HepG2 (cell line): ENCODE data around the gene BCAT1. TPM values are rescaled to one million over a fixed set of nuclear protein-coding genes. Genes with fewer than 3 reads are reported as not detected.

Experiments used
- ATAC-seq: fragments of 200-7000 bp; cut with Tn5 transposase; 3 replicates; pipeline ENCODE4 v1.9.1; 2020; ENCODE audit warnings: mild to moderate bottlenecking, moderate library complexity
- BruUV-seq: library from RNA; stranded (reverse); fragments of 400-500 nt; replicated peaks from 2 replicates; lab custom pipeline; 2021; lab: Mats Ljungman, UMichigan
- CTCF ChIA-PET: fragments of 300-600 bp; formaldehyde crosslinking; extraction: SDS; loops from one replicate; lab custom pipeline; 2021; ENCODE audit warnings: low total read pairs, inconsistent platforms, low intra/inter-chr PET ratio; lab: Yijun Ruan, JAX
- POLR2A ChIA-PET: fragments of 350-600 bp; sonication (Branson Sonifier 250); formaldehyde crosslinking; loops from one replicate; lab custom pipeline; 2020; ENCODE audit warnings: antibody characterized with exemption, inconsistent platforms; lab: Yijun Ruan, JAX
- DNase-seq: peaks from one replicate; pipeline ENCODE4 v3.0.0-alpha.2; 2015; ENCODE audit warnings: low spot score
- FAIRE-seq: peaks from 3 replicates; lab custom pipeline; 2011; peaks lifted over from hg19 to GRCh38; lab: Jason Lieb, UNC
- H2AFZ ChIP-seq: one replicate; pipeline ENCODE4 v1.6.1; 2011; ENCODE audit warnings: low read length, inconsistent platforms
- H3K27ac ChIP-seq: fragments of 300-600 bp; 3 replicates; pipeline ENCODE4 v1.8.0; 2011; ENCODE audit warnings: mixed run types, mild to moderate bottlenecking, mixed read lengths, low read length, inconsistent platforms; ENCODE audit not compliant: insufficient read depth; ENCODE audit errors: extremely low read length
- H3K27me3 ChIP-seq, 2 experiments: fragments of 200-600 bp in 1 of 2; 2 replicates in 1 of 2; 3 replicates in 1 of 2; pipeline versions ENCODE4 v1.6.0 to v1.8.0; 2011; ENCODE audit warnings: low read length in 2 of 2, mild to moderate bottlenecking in 2 of 2, moderate library complexity in 2 of 2, inconsistent platforms in 1 of 2; ENCODE audit not compliant: insufficient read depth in 2 of 2, control insufficient read depth in 1 of 2
- H3K36me3 ChIP-seq, 2 experiments: fragments of 200-600 bp in 1 of 2; replicated peaks in 1 of 2; 2 replicates in 1 of 2; 3 replicates in 1 of 2; pipeline versions ENCODE4 v1.5.1 to v1.8.0; 2011; ENCODE audit warnings: low read length in 2 of 2, inconsistent platforms in 1 of 2; ENCODE audit not compliant: insufficient read depth in 2 of 2, control insufficient read depth in 1 of 2
- H3K4me1 ChIP-seq: 2 replicates; pipeline ENCODE4 v1.5.1; 2012; ENCODE audit warnings: low read length, inconsistent platforms; ENCODE audit not compliant: insufficient read depth
- H3K4me2 ChIP-seq: 2 replicates; pipeline ENCODE4 v1.6.0; 2011; ENCODE audit warnings: low read depth, low read length, inconsistent platforms
- H3K4me3 ChIP-seq, 3 experiments: fragments of 200-600 bp in 1 of 3; sonication (generic), shearing (Covaris generic) in 1 of 3; replicated peaks in 1 of 3; 2 replicates each; pipeline ENCODE4 v1.5.1; 2011 to 2016; ENCODE audit warnings: low read length in 3 of 3, inconsistent platforms in 2 of 3, low read depth in 2 of 3, mild to moderate bottlenecking in 2 of 3, control low read depth in 1 of 3, mixed read lengths in 1 of 3; ENCODE audit not compliant: insufficient read depth in 1 of 3
- H3K79me2 ChIP-seq: one replicate; pipeline ENCODE4 v1.6.1; 2011; ENCODE audit warnings: low read length, inconsistent platforms; ENCODE audit not compliant: insufficient read depth
- H3K9ac ChIP-seq: 2 replicates; pipeline ENCODE4 v1.6.0; 2011; ENCODE audit warnings: mild to moderate bottlenecking, low read depth, low read length, inconsistent platforms; ENCODE audit not compliant: insufficient read depth
- H3K9me3 ChIP-seq: 2 replicates; pipeline ENCODE4 v1.5.1; 2012; ENCODE audit warnings: mild to moderate bottlenecking, low read length
- H4K20me1 ChIP-seq: 2 replicates; pipeline ENCODE4 v1.6.0; 2011; ENCODE audit warnings: inconsistent platforms, mild to moderate bottlenecking, low read length, moderate library complexity; ENCODE audit not compliant: insufficient read depth
- CREBL2 ChIP-seq: sonication (generic); formaldehyde crosslinking; IDR thresholded peaks from 2 replicates; pipeline ENCODE4 v1.8.1; 2023; ENCODE audit warnings: missing genetic modification reagents, mild to moderate bottlenecking, borderline replicate concordance
- CTCF ChIP-seq: sonication (generic); formaldehyde crosslinking; IDR thresholded peaks from 2 replicates; pipeline ENCODE4 v1.5.0; 2020; ENCODE audit warnings: mild to moderate bottlenecking, missing genetic modification reagents, moderate library complexity
- PHF20 ChIP-seq: sonication (generic); formaldehyde crosslinking; IDR thresholded peaks from 2 replicates; pipeline ENCODE4 v1.5.0; 2020; ENCODE audit warnings: mild to moderate bottlenecking, missing genetic modification reagents
- ZBTB4 ChIP-seq: sonication (generic); formaldehyde crosslinking; IDR thresholded peaks from 2 replicates; pipeline ENCODE4 v1.4.0; 2020; ENCODE audit warnings: missing genetic modification reagents, mild to moderate bottlenecking, borderline replicate concordance
- ZNF580 ChIP-seq: IDR thresholded peaks from 2 replicates; pipeline ENCODE4 v1.6.1; 2016; ENCODE audit warnings: low read depth, borderline replicate concordance
- WGBS: methylation state at CpG from one replicate; pipeline ENCODE4 v1.1.6; 2017; ENCODE audit warnings: low lambda C conversion rate; 5-methylcytosine and 5-hydroxymethylcytosine counted together
- in situ Hi-C: cut with HindIII; loops from 2 replicates; pipeline ENCODE4 v1.10.0; 2017; ENCODE audit warnings: low pct_unique_long_range_greater_than_20kb; ENCODE audit not compliant: extremely low pct_ligation_motif_present
- intact Hi-C: fragments of 100-400 bp; cut with micrococcal nuclease; formaldehyde crosslinking; loops from one replicate; pipeline ENCODE4 v1.10.0; 2022; ENCODE audit not compliant: unreplicated experiment
- polyA plus RNA-seq, 8 experiments: library from polyadenylated mRNA; depleted of rRNA in 3 of 8; stranded (reverse) in 7 of 8; unstranded in 1 of 8; fragments of >200 nt; fragmentation: Illumina TruSeq in 4 of 8; extraction: Trizol in 4 of 8; gene quantifications; 2 replicates each; pipeline versions ENCODE4 v1.2.1 to v1.2.3, GENCODE V29; 2011 to 2016; ENCODE audit warnings: low read depth in 4 of 8, missing spikeins in 1 of 8, mixed read lengths in 1 of 8; ENCODE audit not compliant: insufficient read depth in 1 of 8
- total RNA-seq, 5 experiments: library from RNA; depleted of rRNA; stranded (reverse); fragments of >200 nt; fragmentation: Illumina TruSeq; extraction: Trizol; gene quantifications; 2 replicates each; pipeline ENCODE4 v1.2.3, GENCODE V29; 2016; ENCODE audit warnings: low read depth in 1 of 5

Gene BCAT1
- total and polyA plus RNA-seq, 2 of the 13 experiments (the other 11 are each of a cell fraction or from before 2014, with no cell fraction given): 8.0 to 75.5 TPM

GRCh38 chr12:24808651-24809050 is 140.2 kb downstream of the BCAT1 start (continued):
- no peak for TF ChIP-seq CTCF (CRISPR knock-in tag)
- TF ChIP-seq ZNF580 (CRISPR knock-in tag): no peak
- no peak for TF ChIP-seq CREBL2 (CRISPR knock-in tag)

- no peak overlapping the region for H2AFZ ChIP-seq
- no peak for FAIRE-seq
- no TSS peak for BruUV-seq
- CTCF ChIA-PET: no interaction called here
- intact Hi-C loops: no loop called here
- ATAC-seq: no peak
- in situ Hi-C loops: no loop called here
- no peaks in the 10 kb centered on the region for H4K20me1 ChIP-seq
- no peaks in the 10 kb centered on the region for H3K27me3 ChIP-seq
- no peaks in the 10 kb centered on the region for H3K79me2 ChIP-seq
- no peak for TF ChIP-seq ZBTB4
- no peak for TF ChIP-seq PHF20
- TF ChIP-seq, all 625 proteins: peak for 0
- H3K9ac ChIP-seq: no peak overlapping the region
- H3K36me3 ChIP-seq: no peaks in the 10 kb centered on the region
- H3K4me2 ChIP-seq: no peak overlapping the region
- no peaks in the 10 kb centered on the region for H3K4me1 ChIP-seq
- 31% methylated on average over 2 of the region's 2 CpGs for WGBS
- no peak for DNase-seq
- no peak overlapping the region for H3K4me3 ChIP-seq
- no peak overlapping the region for H3K27ac ChIP-seq
- H3K9me3 ChIP-seq: no peaks in the 10 kb centered on the region
- POLR2A ChIA-PET: no interaction called here
Observed at GRCh38 chr12:24806386-24806785, 142.5 kb downstream of the BCAT1 start.
